ENCODE results near the gene TARS3. TPM values are rescaled to one million over a fixed set of nuclear protein-coding genes. Genes with fewer than 3 reads are reported as not detected.
A peak's percentile ranks its signal among the peaks of the same experiment; 100 is the strongest.
"Not testable (repeated sequence)": the region's sequence is repeated elsewhere in the genome, so short reads cannot be mapped to it uniquely, and the experiment has no call there.

TARS3 gene
- 10 to 100 TPM; 12.0 to 31.4 (median 19.4) TPM for total RNA-seq

DNA sequence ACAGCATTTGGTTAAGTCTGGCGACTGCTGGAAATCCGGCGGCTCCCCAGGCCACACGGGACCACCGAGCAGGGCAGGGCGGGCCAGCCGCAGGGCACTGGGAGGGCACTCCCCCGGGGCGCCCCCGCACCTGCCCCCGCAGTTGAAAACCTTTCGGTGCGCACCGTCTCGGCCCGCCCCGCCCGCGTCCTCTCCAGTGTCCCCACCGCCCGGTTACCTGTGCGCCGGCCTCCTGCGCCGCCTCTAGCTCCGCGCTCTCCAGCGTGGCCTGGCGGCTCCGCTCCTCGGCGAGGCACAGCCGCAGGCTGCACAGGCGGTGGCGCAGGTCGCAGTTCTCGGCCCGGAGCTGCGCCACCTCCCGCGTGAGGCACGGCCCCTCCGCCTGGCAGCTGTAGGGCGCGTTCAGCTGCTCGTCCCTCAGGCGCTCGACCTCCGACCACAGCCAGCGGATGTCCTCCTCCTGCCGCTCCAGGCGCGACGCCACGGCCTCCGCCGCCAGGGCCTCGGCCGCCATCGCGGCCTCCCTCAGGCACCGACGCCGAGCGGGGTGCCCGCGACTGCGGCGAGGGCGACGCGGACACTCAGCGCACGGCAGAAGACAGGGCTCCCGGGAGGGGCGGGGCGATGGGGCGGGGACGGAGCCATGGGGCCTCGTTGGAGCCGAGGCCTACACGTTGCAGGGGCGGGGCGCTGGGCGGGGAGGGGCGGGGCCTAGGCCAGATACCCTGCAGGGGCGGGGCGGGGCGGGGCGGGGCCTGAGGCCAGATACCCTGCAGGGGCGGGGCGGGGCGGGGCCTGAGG, at the start of gene TARS3:
TARS3 (minus strand) TSS at position 600 of the 801 bp plus-strand sequence; CDS start at position 514, 86 bp downstream.
- H3K27ac ChIP-seq = peak within 1 kb of the TSS; percentile 91 to 97
- peak; percentile 94 to 98 (median 96) for ATAC-seq (replicated peaks in 6 of 8)
- in situ Hi-C loops (cut with MboI; ENCODE audit: low pct_unique_long_range_greater_than_20kb in 2 of 9, low sequenced_read_pairs in 9 of 9, unreplicated experiment in 9 of 9) = no loop called here
- peak within 1 kb of the TSS; percentile 57 to 95 (median 84) for H3K4me3 ChIP-seq
- peaks cover 4 to 7% of the 10 kb centered on the region in 2 donors for H3K4me1 ChIP-seq (replicated peaks in 1 of 2)
- WGBS, 10 experiments = 0% methylated on average over 2 to 3 of the region's 93 CpGs; no CpG with 5 or more reads in 8 of the 10 experiments

DNA sequence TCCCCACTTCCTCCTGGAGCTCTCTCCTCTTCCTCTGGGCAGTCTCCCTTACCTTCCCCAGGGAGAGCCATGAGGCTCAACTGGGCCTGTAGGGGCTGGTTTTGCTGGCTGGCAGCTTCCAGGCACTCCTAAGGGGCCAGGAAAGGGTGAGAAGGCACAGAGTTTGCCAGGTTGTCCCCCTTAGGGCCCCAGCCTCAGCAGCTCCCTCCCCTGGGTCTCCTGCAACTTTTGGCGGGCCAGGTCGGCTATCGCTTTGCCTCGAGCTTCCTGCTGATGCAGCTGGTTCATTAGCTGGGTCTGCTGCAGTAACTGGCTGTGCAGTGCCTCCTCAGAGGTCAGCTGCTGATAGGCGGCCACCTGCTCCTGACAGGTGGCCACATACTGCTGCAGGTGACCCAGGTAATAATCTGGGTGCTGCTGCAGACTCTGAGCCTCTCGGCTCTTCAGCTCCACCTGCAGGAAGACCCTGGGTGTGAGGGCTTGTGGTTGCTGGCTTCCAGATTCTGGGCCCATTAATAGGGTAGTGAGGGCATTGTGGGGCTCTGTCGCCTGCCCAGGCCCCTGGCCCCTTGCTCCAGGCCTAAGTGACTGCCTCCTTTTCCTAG, 49.3 kb upstream of the TARS3 start:
- in situ Hi-C loops (cut with MboI; ENCODE audit: low pct_unique_long_range_greater_than_20kb in 2 of 9, low sequenced_read_pairs in 9 of 9, unreplicated experiment in 9 of 9) = no loop called here
- Histone ChIP-seq H3K27ac (no peak overlapping the region), H3K4me3 (no peak overlapping the region), H3K4me1 (replicated peaks in 1 of 2) (no peaks in the 10 kb centered on the region)
- no peak for ATAC-seq (replicated peaks in 6 of 8)
- WGBS, 10 experiments = 8 to 67% (median 57%) methylated on average over 2 to 5 of the region's 7 CpGs; no CpG with 5 or more reads in 6 of the 10 experiments

DNA sequence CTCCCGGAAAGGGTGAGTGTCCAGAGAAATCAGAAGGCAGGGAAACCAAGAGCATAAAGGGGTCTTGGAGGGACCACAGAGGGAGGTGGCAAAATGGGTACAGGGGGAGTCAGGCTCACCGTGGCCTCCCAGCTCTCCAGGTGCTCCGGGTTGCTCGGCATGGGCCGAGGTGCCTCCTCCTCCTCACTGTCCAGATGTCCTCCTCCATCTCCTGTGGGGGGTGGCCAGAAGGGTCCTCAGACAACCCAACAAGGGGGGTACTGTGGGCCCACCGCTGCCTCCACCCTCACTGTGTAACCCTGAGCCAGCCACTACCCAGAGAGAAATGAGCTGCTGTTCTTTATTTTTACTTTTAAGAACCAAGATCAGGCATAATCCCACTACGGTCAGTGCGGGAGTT, 48.6 kb upstream of the TARS3 start:
- Histone ChIP-seq H3K27ac (no peak overlapping the region), H3K4me3 (no peak overlapping the region), H3K4me1 (replicated peaks in 1 of 2) (no peaks in the 10 kb centered on the region)
- in situ Hi-C loops (cut with MboI; ENCODE audit: low pct_unique_long_range_greater_than_20kb in 2 of 9, low sequenced_read_pairs in 9 of 9, unreplicated experiment in 9 of 9) = no loop called here
- WGBS, 10 experiments = 0 to 92% (median 80%) methylated on average over 1 to 2 of the region's 8 CpGs; no CpG with 5 or more reads in 7 of the 10 experiments
- ATAC-seq (replicated peaks in 6 of 8) = no peak

DNA sequence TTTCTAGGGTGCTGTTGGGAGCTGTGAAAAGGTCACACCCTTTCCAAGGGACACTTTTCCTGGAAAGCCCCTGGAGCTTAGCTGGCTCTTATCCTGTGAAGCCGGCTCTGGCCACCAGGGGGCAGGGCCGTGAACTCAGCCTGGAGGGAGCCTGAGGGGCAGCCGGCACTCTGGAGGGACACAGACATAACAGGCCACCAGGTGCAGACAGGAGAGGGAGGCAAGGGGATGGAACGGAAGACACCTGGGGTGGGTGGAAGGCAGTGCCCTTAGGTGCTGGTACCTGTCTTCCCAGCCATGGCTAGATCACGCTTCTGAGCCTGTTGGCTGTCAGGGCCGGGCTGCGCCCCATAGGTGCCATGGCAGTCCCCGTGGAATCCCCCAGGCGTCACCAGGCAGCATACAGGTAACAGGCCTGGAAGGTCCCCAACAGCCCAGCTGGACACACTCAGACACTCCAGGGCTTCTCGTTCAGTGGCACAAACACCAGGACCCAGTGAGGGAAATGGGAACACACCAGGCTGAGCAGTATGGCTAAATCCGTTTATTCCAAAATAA, 42.9 kb upstream of the TARS3 start:
- WGBS, 10 experiments = no CpG with 5 or more reads among the region's 11 CpGs
- ATAC-seq (replicated peaks in 6 of 8); H3K4me3 ChIP-seq; in situ Hi-C loops (cut with MboI; ENCODE audit: low pct_unique_long_range_greater_than_20kb in 2 of 9, low sequenced_read_pairs in 9 of 9, unreplicated experiment in 9 of 9); H3K27ac ChIP-seq; H3K4me1 ChIP-seq (replicated peaks in 1 of 2): not testable (repeated sequence)

DNA sequence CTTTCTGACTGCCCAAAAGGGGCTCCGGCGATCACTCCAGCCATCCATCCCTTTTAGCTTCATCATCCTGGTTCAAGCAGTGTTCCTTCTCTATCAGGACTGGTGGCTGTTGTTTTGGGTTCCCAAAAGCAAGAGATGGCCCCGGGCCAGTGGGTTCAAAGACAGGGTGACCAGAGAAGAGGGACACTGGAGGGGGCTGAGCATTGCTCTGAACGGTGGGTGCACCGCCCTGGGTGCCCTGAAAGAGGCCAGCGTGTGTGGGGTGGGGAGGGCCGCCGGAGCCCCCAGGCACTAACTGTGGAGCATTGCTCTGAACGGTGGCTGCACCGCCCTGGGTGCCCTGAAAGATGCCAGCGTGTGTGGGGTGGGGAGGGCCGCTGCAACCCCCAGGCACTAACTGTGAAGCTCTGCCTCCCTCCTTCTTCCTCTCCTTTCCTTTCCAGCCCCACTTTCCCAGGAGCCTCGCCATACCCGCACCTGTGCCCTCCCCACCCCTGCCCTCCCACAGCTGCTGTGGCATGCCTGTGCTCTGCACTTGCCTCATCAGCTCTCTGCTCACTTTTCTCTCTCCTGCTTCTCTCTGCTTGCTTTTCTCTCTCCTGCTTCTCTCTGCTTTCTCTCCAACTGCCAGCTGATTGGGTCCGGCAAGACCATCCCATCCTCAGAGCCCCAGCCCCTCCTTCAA, 41.6 kb upstream of the TARS3 start:
- 80 to 83% (median 80%) methylated on average over 1 to 5 of the region's 15 CpGs; no CpG with 5 or more reads in 7 of the 10 experiments for WGBS, 10 experiments
- H3K4me3 ChIP-seq = no peak overlapping the region
- no peak for ATAC-seq (replicated peaks in 6 of 8)
- in situ Hi-C loops (cut with MboI; ENCODE audit: low pct_unique_long_range_greater_than_20kb in 2 of 9, low sequenced_read_pairs in 9 of 9, unreplicated experiment in 9 of 9) = no loop called here
- no peak overlapping the region for H3K27ac ChIP-seq
- H3K4me1 ChIP-seq (replicated peaks in 1 of 2) = no peaks in the 10 kb centered on the region

DNA sequence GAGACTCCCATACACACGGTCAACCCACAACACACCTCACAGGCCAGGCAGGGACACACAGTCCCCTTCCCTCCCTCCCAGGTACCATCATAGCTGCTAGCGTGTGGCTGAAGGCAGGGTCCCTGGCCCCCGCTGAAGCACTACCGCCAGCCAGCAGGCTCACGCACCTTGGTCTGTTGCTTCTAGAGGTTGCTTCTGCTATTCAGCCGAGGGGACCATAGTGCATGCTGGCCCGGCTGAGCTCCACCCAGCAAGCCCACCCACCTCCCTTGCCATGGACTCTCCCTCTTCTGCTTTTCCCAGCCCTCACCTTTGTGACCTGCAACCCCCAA, 41.0 kb upstream of the TARS3 start:
- H3K4me3 ChIP-seq; in situ Hi-C loops (cut with MboI; ENCODE audit: low pct_unique_long_range_greater_than_20kb in 2 of 9, low sequenced_read_pairs in 9 of 9, unreplicated experiment in 9 of 9); H3K4me1 ChIP-seq (replicated peaks in 1 of 2); H3K27ac ChIP-seq; ATAC-seq (replicated peaks in 6 of 8): not testable (repeated sequence)
- WGBS, 10 experiments = 60 to 89% (median 80%) methylated on average over 1 to 3 of the region's 7 CpGs; no CpG with 5 or more reads in 7 of the 10 experiments

DNA sequence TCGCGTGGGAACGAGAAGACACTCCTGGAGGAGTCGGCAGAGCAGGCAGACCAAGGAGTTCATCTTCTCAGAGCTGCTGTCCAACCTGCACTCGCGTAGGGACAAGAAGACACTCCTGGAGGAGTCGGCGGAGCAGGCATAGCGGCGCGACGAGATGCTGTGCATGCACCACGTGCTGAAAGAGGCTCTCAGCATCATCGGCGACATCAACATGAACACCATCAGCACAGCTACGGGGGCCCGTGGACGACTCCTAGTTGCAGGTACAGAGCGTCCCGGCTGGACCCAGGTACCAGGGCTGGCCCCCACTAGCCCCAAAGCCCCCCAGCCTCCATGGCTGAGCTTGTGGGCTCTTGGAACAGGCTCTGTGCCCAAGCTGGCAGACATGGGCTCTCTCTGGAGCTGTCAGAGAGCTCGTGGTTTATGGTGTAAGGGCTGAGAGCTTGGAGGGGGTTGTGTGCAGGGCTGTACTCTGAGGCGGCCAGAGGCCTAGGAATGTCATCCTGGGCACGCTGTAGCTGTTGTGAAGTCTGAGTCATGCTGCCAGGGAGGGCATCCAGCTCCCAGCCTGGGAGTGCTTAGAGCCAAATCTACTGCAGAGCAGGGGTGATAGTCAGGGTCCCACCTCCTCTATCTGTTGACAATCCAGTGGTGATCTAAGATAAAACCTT, 40.5 kb upstream of the TARS3 start:
- 88 to 100% methylated on average over 1 to 8 of the region's 23 CpGs; no CpG with 5 or more reads in 8 of the 10 experiments for WGBS, 10 experiments
- H3K4me1 ChIP-seq (replicated peaks in 1 of 2); H3K27ac ChIP-seq; in situ Hi-C loops (cut with MboI; ENCODE audit: low pct_unique_long_range_greater_than_20kb in 2 of 9, low sequenced_read_pairs in 9 of 9, unreplicated experiment in 9 of 9); ATAC-seq (replicated peaks in 6 of 8); H3K4me3 ChIP-seq: not testable (repeated sequence)

DNA sequence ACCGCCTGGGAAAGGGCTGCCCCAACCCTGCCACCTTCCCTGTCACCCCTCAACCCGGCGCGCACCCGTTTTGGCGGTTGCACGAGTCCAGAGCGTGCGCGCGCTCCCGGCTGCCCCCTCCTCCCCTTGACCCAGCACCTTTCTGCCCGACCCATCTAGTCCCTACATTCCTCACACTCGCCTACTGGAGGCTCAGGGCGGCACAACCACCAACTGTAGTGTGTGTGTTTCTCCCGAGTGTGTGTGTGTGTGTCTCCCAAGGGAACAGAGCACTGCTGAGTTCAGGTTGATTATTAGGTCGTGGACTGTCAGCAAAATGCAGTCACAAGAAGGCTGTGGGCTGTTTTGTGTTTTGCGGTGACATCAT, 22.4 kb upstream of the TARS3 start:
- H3K4me1 ChIP-seq (replicated peaks in 1 of 2); H3K27ac ChIP-seq; in situ Hi-C loops (cut with MboI; ENCODE audit: low pct_unique_long_range_greater_than_20kb in 2 of 9, low sequenced_read_pairs in 9 of 9, unreplicated experiment in 9 of 9): not testable (repeated sequence)
- peak overlapping the region in 3 of 5 donors; percentile 34 to 45 (median 37) for H3K4me3 ChIP-seq
- WGBS, 10 experiments = no CpG with 5 or more reads among the region's 18 CpGs
- ATAC-seq (replicated peaks in 6 of 8) = peak; percentile 11 to 65 (median 40)

DNA sequence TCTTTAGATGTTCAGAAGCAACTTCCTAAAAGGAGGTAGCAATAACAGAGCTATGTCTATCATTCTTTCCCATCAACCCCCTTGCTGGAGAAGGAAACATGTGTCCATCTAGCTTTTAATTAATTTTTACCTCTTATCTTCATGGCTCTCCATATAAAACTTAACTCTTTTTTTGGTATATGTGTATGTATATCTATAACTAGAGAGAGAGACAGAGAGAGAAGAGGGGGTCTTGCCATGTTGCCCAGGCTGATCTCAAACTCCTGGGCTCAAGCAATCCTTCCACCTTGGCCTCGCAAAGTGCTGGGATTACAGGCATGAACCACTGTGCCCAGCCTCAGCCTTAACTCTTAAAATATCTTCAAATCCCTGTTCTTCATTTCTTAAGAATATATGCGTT, 10.6 kb upstream of the TARS3 start:
- 88 to 100% (median 93%) methylated on average over 1 to 2 of the region's 2 CpGs for WGBS, 10 experiments
- H3K4me1 ChIP-seq (replicated peaks in 1 of 2); H3K4me3 ChIP-seq; ATAC-seq (replicated peaks in 6 of 8); in situ Hi-C loops (cut with MboI; ENCODE audit: low pct_unique_long_range_greater_than_20kb in 2 of 9, low sequenced_read_pairs in 9 of 9, unreplicated experiment in 9 of 9); H3K27ac ChIP-seq: not testable (repeated sequence)

DNA sequence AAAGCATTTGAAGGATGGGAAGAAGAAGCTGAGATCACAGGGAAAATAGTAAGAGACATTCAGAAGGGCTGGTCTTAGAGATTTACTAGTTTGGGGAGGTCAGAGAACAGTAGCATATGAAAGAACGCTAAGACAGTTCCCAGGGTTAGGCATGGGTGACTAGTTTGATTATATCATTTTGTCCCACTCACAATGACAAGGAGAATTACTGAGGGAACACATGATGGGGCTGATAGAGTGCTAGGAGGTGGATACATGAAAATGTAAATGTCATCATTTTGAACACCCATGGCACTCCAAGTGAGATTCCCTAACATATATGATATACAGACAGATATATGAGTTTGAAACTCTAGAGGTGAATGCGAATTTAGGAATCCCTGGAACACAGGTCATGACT, 9.3 kb upstream of the TARS3 start:
- no peak for ATAC-seq (replicated peaks in 6 of 8)
- H3K27ac ChIP-seq = no peak overlapping the region
- H3K4me1 ChIP-seq (replicated peaks in 1 of 2) = no peaks in the 10 kb centered on the region
- in situ Hi-C loops (cut with MboI; ENCODE audit: low pct_unique_long_range_greater_than_20kb in 2 of 9, low sequenced_read_pairs in 9 of 9, unreplicated experiment in 9 of 9) = no loop called here
- WGBS, 10 experiments = 57 to 100% (median 98%) methylated on average over 1 to 2 of the region's 2 CpGs; no CpG with 5 or more reads in 2 of the 10 experiments
- no peak overlapping the region for H3K4me3 ChIP-seq

DNA sequence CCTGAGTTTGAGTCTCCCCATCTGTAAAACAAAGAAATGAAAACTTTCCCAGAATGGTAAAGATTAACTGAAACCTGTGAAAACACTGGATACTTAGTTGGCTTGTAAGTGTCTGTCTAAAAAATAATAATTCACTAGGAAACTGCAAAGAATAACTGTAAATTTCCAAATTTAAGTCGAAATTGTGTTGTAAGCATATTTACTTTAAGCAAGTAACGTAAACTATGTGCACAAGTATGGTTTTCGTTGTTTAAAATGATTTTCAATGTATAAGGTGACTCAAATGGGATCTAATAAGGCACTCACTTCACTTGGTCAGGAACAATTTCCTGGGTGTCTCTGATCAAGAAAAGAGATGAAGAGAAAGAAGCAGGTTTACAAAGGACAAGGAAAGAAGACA, 8.5 kb upstream of the TARS3 start:
- Histone ChIP-seq H3K4me3 (no peak overlapping the region), H3K4me1 (replicated peaks in 1 of 2) (no peaks in the 10 kb centered on the region), H3K27ac (no peak overlapping the region)
- in situ Hi-C loops (cut with MboI; ENCODE audit: low pct_unique_long_range_greater_than_20kb in 2 of 9, low sequenced_read_pairs in 9 of 9, unreplicated experiment in 9 of 9) = no loop called here
- no peak for ATAC-seq (replicated peaks in 6 of 8)
- 54 to 88% (median 74%) methylated on average over 1 to 3 of the region's 3 CpGs; no CpG with 5 or more reads in 1 of the 10 experiments for WGBS, 10 experiments

DNA sequence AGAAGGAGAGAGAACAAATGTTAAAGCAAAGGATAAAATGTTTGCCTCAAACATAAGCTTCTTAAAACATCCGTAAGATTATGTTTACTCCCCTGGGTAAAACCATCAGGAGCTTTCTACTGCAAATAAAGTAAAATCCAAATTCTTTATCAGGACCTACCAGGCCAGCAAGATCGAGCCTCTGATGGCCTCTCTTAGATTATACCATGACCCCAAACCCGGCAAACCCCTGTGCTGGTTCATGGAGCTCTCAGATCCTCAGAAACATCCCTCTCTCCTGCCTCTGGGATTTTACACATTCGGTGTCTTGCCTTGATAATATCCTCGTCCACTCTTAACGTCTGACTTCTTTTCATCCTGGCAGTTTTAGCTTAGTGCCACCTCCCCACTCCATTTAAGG, 7.5 kb upstream of the TARS3 start:
- no peak overlapping the region for H3K4me3 ChIP-seq
- in situ Hi-C loops (cut with MboI; ENCODE audit: low pct_unique_long_range_greater_than_20kb in 2 of 9, low sequenced_read_pairs in 9 of 9, unreplicated experiment in 9 of 9) = no loop called here
- 21 to 76% (median 65%) methylated on average over 1 to 6 of the region's 6 CpGs for WGBS, 10 experiments
- ATAC-seq (replicated peaks in 6 of 8) = no peak
- no peaks in the 10 kb centered on the region for H3K4me1 ChIP-seq (replicated peaks in 1 of 2)
- H3K27ac ChIP-seq = no peak overlapping the region

DNA sequence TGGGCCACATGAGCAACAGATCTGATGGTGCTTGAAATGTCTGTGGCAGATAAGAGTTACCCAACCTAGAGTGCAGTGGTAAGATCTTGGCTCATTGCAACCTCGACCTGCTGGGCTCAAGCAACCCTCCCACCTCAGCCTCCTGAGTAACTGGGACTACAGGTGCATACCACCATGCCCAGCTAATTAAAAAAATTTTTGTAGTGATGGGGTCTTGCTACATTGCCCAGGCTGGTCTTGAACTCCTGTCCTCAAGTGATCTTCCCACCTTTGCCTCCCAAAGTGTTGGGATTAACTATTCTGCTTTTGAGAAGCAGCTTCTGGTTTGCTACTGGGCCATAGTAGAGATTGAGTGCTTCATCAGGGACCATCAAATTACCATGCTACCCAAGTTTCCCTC, 2.9 kb upstream of the TARS3 start:
- WGBS, 10 experiments = 0 to 40% (median 23%) methylated on average over 1 of the region's 1 CpG; no CpG with 5 or more reads in 6 of the 10 experiments
- in situ Hi-C loops (cut with MboI; ENCODE audit: low pct_unique_long_range_greater_than_20kb in 2 of 9, low sequenced_read_pairs in 9 of 9, unreplicated experiment in 9 of 9) = no loop called here
- H3K4me3 ChIP-seq = no peak overlapping the region
- peaks cover 4 to 7% of the 10 kb centered on the region in 2 donors for H3K4me1 ChIP-seq (replicated peaks in 1 of 2)
- H3K27ac ChIP-seq = no peak overlapping the region
- no peak for ATAC-seq (replicated peaks in 6 of 8)

Measured in motor neuron (in vitro differentiated cells).